Forelimb muscle (tissue), 1 donor: ENCODE results near the gene PLXNA2. TPM values are rescaled to one million over a fixed set of nuclear protein-coding genes. Genes with fewer than 3 reads are reported as not detected.

Experiments used
- DNase-seq: peaks from one replicate; pipeline ENCODE4 v3.0.0-alpha.2; 2013; ENCODE audit warnings: low read depth
- polyA plus RNA-seq: library from polyadenylated mRNA; unstranded; fragments of 120-200 nt; gene quantifications from one replicate; pipeline ENCODE4 v1.2.1, GENCODE V29; 2013; ENCODE audit not compliant: insufficient read length

The PLXNA2 gene
- polyA plus RNA-seq, 1 donor = 36.3 TPM

DNA sequence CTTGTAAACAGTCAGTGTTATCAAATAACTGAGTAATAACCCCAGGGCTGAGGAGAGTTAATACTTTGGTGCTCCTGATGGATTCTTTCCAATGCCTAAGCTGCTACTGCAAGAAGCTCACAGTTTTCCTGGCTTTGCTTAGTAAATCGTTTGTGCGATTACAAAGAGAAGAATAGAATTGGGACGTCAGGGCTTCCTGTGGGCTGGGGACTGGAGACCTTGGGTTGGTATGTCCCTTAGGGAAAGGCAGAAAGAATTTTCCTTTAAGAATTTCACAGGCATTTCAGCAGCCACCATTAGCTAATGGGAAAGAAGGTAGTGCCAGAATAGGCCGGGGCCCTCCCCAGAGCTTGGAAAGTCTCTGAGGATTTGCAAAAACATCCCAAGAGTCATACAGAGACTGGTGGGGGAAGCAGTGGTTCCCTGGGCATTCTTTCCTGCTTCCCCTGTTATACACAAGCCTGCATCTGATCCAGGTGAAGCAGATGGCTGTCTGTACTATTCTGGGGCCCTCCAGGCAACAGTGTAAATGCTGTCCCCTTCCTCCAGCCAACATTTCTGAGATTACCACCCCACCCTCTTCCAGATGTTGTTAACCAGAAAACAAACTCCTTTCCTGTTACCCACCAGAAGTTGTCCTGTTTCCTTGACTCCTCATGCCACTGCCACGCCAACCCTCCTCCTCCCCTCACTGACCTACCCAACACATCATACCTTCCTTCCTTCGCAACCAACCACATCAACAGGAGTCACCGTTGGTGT, 40.2 kb downstream of the PLXNA2 start:
- DNase-seq = no peak

DNA sequence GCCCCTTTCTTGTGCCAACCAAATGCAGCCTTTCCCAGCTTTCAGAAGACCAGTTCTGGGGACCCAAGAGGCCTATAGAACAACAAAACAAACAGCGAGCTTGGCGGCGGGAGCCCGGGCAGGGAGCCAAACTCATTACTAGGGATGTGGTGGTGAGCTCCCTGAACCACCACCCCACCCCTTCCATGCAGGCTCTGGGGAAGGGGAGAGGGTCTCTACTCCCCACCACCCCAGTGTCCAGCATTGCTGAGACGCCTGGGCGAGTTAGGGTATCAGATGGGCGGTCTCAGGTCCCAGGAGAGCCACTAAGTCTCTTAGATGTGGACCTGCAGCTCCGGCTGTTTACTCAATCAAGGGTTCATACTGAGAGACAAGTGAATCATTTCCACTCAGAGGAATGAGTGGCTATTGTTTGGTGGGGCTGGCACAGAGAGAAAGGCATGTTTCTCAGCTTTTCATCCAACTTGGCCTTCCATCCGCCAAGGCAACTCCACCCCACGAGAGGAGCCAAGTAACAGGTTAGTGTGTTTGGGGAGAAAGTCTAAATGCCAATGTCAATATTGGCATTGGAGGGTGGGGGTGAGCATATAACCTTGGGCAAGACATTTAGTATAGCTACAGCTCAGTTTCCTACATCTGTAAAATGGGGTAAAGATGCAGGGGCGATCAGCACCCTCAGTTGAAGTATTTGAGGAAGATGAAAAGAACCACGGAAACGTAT, 40.9 kb downstream of the PLXNA2 start:
- DNase-seq = no peak

DNA sequence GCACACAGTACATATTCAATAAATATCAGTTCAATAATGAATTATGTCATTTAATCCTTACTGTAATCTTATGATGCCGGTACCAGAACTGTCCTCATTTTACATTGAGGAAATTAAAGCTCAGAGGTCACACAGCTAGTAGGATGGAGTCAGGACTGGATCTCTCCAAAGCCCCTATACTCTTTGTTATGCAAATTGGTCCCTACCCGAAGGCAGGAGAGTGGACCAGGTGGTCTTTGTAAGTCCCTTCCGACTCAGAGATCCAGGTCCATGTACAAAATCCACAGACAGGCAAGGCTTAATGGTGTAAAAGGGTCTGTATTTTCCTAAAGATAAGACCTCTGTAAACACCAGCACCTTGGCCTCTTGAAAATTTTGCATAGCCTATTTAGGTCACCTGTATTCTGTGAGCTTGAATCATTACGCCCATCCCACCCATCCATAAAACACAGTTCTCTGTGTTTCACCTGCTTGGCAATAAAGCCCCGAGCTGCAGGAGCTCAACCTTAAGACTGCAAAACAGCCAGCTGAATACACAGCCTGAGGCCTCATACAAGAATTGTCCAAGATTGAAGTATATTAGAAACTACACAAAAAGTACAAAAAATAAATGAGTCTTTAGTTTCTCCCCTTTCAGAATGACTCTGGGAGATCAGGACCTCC, 41.7 kb downstream of the PLXNA2 start:
- no peak for DNase-seq

DNA sequence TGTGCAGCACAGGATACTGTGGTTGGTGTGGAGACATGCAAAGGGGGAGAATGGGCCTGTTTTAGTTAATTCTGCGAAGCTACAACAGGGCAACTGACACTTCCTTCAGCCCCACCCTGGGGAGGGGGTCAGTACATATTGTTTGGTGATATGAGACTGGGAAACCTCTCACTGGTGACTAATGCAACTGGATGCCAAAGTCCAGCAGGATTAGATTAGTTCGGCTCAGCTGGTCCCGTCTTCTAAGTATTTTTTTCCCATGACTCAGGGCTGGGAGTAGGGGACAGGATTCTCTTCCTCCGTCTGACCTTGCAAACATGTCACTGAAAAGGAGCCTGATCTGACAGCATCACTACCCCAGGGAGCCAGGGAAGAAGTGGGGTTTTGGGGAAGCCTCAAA, 43.0 kb downstream of the PLXNA2 start:
- no peak for DNase-seq

DNA sequence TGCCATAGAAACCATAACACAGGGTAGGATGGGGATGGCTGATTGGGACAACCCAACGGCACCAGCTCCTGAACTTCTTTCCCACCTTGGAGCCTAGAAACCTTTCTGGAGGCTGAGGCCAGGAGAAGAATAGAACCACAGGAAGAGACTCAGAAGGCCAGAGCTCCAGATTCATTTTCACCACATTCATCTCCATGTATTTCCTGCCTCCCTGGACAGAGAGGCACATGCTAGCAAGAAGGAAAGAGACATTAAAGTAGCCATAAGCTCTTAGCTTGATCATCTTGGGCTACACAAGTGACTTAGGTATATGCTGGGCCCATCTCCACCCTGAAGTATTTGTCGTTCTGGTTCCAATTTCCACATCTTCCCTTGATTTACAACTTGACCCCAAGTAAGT, 44.1 kb downstream of the PLXNA2 start:
- DNase-seq = no peak

DNA sequence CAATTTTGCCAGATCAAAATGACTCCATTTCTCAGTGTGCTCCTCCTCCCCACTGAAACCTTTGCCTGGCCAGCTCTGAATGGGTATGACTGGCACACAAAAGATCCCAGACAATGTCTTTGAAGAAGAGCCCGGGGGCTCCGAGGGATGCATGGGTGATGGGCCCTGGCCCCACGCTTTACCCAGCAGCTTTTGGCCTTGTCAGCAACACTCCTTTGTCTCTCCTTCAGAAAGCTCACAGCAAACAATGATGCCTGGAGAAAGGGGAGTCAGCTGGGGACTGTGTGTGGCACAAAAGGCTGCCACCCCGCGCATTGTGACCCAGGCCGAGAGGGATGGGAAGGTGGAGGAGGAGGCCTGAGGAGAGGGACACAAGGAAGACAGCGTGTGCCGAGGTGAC, 45.9 kb downstream of the PLXNA2 start:
- DNase-seq = no peak

DNA sequence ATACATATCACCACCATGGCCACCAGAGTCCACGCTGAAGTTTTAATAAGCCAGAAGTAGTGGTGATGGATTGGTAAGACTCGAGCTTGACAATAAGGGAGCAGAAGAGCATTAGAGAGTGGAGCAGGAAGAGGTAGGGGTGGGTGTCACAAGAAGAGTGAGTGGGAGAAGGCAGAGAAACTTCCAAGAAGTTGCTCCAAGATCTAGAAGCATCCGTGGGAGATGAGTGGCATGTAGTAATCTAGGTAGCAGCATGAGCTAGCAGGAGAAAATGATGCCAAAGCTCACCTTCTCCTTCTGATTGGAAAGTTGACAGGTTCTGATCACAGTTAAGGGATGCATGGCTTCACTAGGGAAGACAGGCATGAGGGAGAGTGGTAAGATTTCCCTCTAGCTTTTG, 49.2 kb downstream of the PLXNA2 start:
- DNase-seq = no peak

DNA sequence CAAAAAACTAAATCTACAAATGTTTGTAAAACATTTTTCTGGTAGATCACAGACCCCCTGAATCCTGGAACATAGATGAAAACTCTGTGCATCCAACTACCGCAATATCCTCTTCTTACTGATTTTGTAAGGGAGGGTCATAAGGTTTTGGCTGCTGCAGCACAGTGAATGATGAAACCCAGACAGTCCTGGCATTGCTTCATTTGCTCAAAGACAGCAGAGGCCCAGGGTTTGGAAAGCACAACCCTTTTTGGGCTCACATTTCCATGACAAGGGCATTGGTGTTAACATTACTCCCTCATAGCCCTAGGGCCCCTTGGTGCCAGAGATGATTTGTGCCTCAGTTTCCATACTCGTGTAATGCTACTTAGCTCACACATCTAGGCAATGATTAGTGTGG, 51.2 kb downstream of the PLXNA2 start:
- no peak for DNase-seq

DNA sequence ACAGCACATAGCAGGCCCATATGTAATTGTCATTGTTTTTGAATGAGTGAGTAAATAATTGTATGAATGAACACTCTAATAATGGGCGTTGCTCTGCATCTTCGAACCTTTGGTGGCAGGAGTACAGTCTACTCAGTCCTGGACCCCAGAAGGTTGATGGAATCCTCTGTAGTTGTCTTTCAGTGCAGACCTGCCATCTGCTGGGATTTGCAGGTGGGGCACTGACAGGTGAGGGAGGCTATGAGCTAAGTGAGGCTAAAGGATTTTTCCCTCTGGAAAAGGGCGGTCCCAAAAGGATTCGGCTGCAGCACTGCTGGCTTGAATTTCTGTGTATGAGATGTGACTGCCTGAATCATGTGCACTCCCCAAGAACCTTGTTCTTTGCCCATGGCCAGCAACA, 53.4 kb downstream of the PLXNA2 start:
- DNase-seq = no peak

DNA sequence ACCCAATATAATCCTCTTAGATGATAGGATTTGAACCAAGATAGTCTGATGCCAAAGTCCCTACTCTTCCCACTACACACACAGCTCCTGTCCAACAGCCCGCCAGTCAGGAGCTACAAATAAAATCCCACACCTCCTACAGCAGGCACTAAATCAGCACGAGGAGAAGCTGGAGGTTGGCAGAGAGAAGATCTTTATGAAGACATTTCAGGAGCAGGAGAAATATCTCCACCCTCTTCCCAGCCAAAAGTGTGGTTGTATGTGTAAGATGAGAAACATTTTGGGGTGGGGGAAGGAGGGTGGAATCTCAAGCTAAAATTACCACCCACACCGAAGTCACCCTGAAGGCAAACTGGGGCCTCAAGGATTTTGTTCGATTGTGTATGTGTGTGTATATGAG, 54.5 kb downstream of the PLXNA2 start:
- DNase-seq = no peak

DNA sequence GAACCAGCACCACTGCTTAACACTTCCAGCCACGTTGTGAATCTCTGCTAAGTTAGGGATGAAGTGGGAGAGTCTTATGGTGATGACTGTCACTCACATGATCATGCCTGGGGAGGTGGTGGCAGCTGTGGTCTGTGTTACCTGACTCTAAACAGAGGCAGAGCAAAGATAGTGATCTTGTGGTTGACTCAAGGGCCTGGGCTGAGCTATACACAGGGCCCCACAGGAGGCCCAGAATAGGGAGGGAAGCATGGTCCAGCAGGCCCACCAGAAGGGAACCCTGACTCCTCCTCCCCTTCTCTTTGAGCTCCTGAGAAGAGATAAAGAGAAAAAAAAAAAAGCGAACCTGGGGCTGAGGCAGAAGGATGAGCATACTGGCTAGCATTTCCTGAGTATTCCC, 55.0 kb downstream of the PLXNA2 start:
- no peak for DNase-seq

DNA sequence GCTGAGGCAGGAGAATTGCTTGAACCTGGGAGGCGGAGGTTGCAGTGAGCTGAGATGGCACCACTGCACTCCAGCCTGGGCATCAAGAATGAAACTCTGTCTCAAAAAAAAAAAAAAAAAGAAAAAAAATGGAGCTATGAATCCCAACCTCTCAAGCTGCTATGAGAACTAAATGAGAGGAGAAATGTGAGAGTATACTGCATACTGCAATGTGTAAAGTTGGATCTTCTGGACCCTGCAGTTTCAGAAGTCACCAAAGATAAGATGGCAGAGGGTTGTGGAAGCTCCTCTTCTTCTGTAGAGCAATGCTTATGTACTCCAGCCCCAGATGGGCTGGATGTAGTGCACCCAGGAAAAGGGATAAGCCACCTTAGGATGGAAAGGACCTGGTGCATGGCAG, 55.6 kb downstream of the PLXNA2 start:
- no peak for DNase-seq

DNA sequence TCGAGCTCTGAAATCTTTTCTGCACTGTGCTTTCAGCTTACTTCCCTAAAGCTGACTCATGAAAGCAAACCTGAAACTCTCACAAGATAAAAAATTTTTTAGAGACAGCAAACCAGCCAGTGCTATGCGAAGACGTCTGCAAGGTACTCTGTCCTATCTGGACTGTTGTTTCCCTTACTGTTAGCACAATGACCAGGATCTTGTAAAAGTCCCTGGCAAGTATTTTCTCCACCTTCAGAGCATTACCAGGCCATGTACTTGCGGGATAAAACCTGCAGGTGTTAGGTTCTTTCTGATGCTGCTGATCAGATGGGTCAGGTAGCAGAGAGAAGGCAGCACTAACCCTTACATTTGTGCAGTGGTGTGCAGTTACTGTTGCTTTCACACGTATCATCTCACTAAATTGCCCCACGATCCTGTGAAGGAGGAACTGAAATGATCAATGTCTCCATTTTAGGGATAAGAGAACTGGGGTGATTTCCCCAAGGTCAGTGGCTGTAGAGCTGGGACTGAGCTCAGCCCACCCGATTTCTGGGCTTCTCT, 56.6 kb downstream of the PLXNA2 start:
- no peak for DNase-seq

DNA sequence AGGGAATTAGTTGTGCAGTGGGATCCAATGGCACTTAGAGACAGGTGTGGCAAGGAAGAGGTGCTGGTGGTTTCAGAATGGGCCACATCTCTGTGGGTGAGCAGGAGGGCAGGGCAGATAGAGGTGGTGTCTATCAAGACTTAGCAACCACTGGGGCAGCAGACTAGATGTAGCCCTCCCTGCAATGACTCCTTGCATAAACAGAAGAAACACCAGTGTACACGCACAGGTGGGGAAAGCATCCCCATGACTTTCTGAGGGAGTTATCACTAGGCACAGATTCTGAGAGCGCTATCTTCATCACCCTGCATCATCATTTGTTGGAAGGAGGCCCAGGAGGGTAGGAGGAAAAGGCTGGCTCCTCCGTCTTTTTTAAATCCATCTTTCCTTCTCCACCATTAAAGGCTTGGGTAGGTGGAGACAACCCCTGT, 58.4 kb downstream of the PLXNA2 start:
- DNase-seq = no peak

DNA sequence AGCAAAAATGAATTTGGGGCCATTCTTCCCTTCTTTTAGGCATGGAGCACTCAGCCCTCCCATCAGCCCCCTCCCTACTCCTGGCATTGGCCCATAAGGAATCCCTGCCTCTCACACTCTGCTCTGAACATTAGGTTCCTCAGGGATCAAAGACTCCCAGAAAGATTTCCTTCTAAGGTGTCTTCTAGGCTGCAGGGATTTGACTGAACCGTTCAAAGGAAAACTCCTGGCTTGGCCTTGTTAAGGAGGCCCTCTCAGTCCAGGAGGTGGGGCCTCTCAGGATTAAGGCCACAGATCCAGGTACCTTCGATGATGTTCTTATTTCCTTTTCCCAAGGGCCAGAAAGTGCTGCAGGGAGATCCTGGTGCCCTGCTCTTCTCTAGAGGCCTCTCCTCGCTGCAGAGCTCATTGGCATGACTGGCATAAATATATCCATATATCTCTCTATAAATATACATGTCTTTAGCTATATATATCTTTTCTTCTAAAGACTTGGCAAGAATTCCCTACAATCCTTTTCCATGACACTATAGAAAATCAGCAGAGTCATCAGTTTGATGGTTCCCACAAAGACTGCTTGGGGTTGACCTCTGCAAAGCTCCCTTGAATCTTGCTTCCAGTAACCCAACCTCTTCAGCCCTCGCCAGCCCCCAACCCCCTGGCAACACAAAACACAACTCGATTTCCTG, 59.1 kb downstream of the PLXNA2 start:
- DNase-seq = no peak

DNA sequence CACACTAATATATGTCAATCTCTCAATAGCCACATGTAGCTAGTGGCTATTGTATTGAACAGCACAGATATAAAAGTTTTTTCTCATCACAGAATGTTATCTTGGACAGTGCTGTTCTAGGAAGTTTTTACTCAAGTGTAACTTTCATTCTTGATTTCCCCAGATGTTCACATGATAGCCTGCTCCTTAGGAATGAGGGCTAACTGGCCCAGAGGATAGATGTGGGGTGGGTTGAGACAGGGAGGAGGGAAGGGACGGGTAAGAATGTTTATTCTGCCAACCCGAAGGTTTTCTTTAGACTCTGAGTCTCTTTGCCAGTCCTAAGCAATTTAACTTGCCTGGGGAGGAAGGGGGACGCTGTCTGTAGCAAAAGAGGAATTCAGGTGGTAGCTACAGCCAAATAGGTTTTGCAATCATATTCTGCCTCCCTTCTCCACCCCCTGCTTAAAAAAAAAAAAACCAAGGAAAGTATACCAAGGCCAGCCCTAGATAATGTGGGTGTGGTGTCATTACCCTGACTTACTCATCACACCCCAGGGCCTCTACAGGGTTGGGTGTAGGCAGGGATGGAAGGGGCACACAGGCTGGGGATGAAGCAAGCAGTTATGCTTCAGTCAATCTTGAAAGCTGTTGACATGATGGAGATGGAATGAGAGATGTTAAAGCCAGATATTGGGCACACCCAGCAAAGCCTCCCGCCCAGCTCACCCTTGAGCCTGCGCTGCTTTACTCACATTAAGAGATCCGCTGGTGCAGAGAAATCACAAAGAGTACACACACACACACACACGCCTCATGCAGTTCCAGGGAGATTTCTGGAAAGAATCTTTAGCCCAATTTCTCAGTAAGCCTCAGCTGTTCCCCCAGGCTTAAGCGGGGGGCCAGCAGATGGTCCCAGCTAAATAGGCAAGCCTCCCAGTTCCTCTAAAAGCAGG, 59.9 kb downstream of the PLXNA2 start:
- no peak for DNase-seq

DNA sequence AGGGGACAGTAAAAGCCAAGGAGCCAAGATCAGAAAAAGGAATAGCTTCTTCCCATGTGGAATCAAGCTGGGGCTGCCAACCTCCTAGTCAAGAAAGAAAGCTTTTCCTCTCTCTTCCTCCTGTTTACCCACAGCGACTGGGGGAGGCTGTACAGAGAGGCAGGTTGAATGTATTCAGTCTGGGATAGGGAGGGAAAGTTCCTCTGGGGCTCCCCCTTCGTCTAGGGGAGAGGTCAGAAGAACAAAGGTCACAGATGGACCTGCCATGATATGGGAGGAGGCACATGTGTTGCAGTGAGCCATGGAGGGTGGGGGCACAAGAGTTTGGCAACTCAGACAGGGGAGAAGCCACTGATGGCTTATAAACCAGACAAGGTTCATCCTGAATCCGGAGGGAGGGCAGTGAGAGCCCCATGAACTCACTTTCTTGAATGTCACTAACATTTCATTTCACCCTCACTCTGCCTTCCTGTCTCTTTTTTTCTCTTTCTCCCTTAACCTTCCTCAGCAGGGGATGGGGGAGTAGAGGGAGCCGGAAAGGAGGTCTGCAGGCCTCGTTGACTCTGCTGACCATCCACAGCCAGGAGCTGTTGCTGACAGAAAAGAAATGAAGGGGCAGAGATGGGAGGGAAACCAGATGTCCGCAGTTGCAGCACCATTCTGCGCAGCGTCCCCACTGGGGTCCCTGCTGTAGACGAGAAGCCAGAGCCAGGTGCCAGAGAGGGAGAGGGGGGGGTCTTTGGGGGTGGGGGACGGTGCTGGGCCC, 61.1 kb downstream of the PLXNA2 start:
- no peak for DNase-seq

DNA sequence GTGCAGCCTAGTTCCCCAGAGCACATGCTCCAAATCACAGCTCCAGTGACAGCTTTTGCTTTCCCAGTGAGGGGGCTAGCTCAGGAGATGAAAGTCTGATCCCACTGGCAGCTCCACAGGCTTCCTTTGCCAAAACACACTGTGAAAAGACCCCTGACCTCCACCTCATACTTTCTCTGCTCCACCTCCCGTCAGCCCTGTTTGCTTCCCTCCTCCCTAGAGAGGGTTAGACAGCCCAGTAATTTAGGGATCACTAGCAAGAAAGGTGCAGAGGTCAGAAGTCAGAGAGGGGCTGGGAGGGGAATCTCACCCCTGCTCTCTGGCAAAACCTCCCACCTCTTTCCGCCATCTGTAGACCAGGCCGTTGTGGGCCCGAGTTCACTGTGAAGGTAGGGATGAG, 62.8 kb downstream of the PLXNA2 start:
- no peak for DNase-seq

DNA sequence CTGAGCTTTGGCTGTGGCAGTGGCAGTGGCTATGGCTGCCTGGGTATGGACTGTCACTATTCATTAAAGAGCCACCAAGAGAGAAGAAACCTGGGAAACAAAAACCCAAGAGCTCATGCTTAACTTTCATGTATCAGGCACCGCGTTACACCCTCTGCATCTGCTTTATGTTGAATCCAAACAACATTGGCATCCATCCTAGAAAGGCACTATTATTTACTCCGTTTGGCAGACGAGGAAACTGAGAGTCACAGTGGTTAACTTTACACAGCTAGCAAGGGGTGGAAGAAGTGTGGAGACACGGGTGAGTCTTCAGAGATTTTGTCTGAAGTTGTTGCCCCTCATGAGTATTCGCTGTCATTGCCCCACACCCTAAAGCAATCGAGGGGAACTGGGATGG, 63.8 kb downstream of the PLXNA2 start:
- DNase-seq = no peak

DNA sequence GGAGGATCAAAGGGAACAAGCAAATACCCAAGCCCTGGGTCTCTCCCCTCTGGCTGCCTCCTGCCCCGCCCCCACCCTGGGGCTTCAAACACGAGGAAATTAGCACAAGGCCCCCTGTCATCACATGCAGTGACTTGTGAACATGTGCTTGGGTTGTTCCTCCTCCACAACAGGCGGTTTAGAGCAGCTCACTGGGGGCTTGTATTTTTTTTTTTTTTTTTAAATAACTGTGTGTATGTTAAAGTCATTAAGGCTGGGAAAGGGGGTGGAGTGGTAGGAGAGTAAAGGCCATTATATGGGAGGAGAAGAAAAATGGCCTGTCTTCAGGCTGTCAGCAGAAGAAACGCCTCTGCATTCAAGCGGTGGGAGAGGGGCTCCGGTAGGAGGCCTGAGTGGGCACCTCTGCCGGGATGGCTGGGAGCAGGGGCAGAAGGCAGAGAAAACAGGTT, 64.2 kb downstream of the PLXNA2 start:
- no peak for DNase-seq
